ENCODE measurements around the gene DKKL1.
A peak's percentile ranks its signal among the peaks of the same experiment; 100 is the strongest.
"Not testable (repeated sequence)": the region's sequence is repeated elsewhere in the genome, so short reads cannot be mapped to it uniquely, and the experiment has no call there.

DKKL1 gene

GRCh38 chr19:49363268-49364082 is at the start of gene DKKL1:
Gene DKKL1 (plus strand): TSS chr19:49363877. CDS start chr19:49363999, 122 bp downstream.
- DNase-seq: peak in 23 of 56 donors; percentile 6 to 91 (median 22)

DNA sequence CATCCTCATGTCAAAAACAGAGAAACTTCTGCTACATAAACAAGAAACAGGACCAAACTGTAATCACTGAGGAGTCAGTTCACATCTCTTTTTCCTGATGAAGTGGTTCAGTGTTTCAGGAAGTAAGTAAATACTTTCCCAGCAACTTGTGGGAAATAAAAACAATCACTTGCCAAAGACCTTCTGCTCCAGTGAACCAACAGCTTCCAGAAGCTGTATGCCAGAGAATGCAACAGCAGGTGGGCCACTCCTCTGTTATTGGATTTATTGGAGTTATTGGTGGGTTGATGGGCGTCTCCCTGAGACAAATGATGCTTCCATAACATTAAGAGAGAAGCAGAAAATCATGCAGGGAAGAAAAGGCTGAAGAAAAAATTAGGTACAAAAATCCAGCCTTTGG is 48.6 kb upstream of the DKKL1 start:
- no peak for DNase-seq

- no peak for DNase-seq
Observed at GRCh38 chr19:49316284-49316683, 47.4 kb upstream of the DKKL1 start.

GRCh38 chr19:49318296-49318695 is 45.4 kb upstream of the DKKL1 start:
- no peak for DNase-seq

DNA sequence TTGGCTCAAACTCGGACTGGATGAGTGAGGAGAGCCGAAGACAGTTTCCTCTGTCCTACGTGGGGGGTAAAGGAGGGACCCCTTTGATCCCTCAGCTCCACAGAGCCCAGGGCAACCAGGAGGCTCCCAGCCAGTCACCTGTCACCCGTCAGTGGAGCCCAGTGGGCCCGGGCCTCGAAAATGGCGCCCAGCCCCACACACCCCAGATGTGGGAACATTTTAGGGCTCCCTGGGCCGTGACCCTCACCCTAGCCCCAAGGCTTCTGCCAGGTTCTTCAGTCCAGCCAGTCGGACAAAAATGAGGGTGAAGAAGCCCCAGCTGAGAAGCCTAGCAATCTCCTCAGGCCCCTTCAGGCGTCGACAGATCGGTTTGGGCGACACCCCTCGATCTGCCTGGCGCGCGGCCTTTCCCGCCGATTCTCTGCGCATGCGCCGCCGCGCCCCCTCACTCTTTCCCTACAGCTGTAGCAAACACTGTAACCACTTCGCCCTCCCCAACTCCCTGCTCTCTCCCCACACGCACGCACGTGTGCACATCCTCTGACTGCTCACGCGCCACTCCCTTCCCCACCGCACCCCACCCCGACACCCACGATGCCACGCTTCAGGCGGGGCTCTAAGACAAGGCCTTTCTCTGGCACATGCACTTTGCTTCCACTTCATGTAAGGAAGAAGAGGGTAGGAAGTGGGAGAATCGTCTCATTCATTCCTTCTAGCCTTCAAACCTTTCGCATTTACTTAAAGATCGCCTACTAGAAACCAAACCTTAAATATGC is 38.7 kb upstream of the DKKL1 start, which contains the start of gene SLC6A16:
Gene SLC6A16 (minus strand): TSS at position 391 of the 776 bp plus-strand sequence. CDS start 13,844 bp downstream, outside the sequence.
- no peak for DNase-seq

GRCh38 chr19:49325756-49326155 is 37.9 kb upstream of the DKKL1 start:
- not testable (repeated sequence) for DNase-seq

- no peak for DNase-seq
Observed at GRCh38 chr19:49326165-49326704, 37.4 kb upstream of the DKKL1 start.

DNA sequence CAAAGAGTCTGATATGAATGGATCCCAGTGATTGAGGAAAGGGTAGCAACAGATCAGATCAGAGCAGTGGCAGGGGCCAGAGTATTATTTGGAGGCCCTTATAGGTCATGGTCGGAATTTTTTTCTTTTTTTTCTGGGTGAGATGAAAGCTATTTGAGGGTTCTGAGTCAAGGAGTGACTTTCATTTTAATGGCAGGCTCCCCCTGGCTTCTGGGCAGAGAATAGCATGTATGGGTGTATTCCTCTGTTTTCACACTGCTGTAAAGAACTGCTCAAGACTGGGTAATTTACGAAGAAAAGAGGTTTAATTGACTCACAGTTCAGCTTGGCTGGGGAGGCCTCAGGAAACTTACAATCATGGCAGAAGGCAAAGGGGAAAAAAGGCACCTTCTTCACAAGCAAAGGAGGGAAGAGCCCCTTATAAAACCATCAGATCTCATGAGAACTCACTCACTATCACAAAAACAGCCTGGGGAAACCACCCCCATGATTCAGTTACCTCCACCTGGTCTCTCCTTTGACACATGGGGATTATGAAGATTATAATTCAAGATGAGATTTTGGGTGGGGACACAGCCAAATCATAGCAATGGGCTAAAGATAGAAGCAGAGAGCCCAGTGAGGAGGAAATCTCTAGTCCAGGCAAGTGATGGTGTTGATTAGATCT is 35.7 kb upstream of the DKKL1 start:
- DNase-seq: no peak

GRCh38 chr19:49328741-49329140 is 34.9 kb upstream of the DKKL1 start:
- DNase-seq: no peak

- not testable (repeated sequence) for DNase-seq
Observed at GRCh38 chr19:49331187-49331586, 32.5 kb upstream of the DKKL1 start.

GRCh38 chr19:49331616-49332055 is 32.0 kb upstream of the DKKL1 start:
- DNase-seq: peak in 31 of 56 donors; percentile 8 to 70 (median 27)

DNA sequence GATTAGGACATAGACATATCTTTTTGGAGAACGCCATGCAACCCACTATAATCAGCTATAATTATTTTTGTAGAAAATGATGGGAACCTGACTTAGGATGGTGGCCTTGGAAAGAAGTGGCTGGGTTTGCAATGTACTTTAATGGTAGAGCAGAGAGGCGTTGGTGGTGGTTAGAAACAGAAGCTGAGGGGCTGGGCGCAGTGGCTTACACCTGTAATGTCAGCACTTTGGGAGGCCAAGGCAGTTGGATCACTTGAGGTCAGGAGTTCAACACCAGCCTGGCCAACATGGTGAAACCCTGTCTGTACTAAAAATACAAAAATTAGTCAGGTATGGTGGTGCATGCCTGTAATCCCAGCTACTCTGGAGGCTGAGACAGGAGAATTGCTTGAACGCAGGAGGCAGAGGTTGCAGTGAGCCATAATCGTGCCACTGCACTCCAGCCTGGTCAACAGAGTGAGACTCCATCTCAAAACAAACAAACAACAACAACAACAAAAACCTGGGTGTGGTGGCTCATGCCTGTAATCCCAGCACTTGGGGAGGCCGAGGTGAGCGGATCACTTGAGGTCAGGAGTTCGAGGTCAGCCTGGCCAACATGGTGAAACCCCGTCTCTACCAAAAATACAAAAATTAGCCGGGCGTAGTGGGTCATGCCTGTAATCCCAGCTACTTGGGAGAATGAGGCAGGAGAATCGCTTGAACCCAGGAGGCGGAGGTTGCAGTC is 30.8 kb upstream of the DKKL1 start:
- DNase-seq: not testable (repeated sequence)

- DNase-seq: no peak
Observed at GRCh38 chr19:49333418-49333805, 30.3 kb upstream of the DKKL1 start.

DNA sequence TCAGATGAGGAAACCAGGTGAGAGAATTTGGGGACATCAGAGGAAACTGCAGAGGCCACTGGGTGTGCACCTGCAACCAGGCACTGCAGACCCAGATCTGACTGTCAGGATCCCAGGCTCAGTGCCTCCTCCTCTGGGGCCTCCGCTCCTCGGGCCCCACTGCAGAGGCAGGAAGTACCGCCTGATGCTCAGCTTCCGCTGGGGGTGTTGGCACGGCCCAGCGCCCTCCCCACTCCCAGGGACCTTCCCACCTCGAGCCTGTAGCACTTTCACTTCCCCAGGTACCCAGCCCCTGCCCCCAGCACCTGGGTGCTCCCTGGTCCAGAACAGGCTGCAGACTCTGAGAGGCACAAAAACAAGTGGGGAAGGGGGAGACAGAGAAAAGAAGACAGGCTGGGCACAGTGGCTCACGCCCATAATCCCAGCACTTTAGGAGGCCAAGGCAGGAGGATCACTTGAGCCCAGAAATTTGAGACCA is 29.8 kb upstream of the DKKL1 start:
- peak in 1 of 56 donors; percentile 3 for DNase-seq

GRCh38 chr19:49335071-49335783 is 28.4 kb upstream of the DKKL1 start, which contains the start of gene CD37:
Gene CD37 (plus strand): TSS chr19:49335406. CDS start chr19:49335541, 135 bp downstream.
- no peak for DNase-seq

GRCh38 chr19:49335784-49336481 is 27.7 kb upstream of the DKKL1 start:
- DNase-seq: no peak

DNA sequence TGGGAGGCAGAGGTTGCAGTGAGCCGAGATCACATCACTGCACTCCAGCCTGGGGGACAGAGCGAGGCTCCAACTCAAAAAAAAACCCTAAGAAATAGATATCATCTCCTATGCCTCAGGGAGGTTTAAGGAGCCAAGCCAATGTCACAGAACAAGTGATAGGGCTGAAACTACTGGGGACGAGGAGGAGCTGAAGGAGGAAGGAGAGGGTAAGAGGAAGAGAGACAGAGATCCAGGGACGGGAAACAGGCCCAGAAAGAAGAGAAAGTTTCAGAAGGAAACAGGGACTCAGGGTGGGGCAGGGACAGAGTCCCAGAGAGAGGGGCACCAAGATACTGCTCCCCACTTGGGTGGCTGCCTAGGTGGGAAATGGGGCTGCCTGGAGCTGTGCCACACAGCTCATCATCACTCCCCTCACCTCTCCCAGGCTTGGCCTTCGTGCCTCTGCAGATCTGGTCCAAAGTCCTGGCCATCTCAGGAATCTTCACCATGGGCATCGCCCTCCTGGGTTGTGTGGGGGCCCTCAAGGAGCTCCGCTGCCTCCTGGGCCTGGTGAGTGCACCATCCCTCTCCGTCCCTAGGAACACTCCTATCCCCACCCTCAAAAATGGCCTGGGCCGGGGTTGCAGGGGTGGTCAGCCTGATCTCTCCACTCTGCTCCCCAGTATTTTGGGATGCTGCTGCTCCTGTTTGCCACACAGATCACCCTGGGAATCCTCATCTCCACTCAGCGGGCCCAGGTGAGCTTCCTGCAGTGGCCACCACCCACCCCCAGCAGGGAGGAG is 27.0 kb upstream of the DKKL1 start:
- DNase-seq: no peak

Measured in amygdala (tissue), 56 donors.